HG03571 (cell line): Measurements from ENCODE around the gene FAF1.

Source experiments
- ATAC-seq: cut with Tn5 transposase; IDR thresholded peaks from one replicate; pipeline ENCODE4 v1.9.1; 2021; ENCODE audit not compliant: unreplicated experiment

Gene FAF1

DNA sequence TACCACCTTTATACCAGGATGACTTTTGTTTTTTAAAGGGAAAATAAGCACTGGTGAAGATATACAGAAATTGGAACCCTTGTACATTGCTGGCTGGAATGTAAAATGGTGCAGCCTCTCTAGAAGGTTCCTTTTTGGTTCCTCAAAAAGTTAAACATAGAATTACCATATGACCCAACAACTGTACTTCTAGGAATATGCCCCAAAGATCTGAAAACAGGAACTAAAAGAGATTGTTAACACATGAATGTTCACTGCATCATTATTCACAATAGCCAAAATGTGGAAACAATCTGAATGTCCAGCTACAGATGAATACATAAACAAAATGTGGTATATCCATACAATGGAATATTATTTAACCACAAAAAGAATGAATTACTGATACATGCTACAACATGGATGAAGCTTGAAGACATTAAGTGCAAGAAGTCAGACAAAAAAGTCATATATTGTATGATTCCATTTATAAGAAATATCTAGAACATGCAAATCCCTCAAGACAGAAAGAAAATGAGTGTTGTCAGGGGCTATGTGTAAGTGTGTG, 452.0 kb downstream of the FAF1 start:
- ATAC-seq, result no peak

DNA sequence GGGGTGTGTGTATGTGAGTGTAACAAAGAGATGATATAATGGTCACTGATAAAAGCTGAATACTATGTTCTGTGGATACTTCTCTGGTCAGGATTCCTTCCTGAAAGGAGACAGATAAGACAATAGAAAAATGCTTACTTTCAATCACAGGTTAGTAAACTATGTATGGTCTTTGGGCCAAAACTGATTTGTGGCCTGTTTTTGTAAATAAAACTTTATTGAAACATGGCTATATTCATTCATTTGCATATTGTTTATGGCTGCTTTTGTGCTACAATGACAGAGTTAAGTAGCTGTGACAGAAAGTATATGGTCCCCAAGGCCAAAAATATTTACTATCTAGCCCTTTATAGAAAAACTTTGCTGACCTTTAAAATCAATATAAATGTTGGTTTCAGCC, 454.6 kb downstream of the FAF1 start:
- ATAC-seq, result no peak

DNA sequence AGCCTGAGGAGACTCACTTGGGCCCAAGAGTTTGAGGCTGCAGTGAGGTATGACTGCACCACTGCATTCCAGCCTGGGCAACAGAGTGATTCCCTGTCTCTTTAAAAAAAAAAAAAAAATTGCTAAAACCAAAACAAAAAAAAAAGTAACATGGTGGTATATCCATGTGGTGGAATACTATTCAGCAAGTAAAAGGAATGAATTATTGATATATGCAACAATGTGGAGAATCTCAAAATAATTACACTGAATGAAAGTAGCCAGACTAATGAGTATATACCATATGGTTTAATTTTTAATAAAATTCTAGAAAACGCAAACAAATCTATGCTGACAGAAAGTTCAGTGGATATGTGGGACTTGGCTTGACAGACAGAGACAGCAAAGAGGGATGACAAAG, 456.6 kb downstream of the FAF1 start:
- ATAC-seq, result no peak

DNA sequence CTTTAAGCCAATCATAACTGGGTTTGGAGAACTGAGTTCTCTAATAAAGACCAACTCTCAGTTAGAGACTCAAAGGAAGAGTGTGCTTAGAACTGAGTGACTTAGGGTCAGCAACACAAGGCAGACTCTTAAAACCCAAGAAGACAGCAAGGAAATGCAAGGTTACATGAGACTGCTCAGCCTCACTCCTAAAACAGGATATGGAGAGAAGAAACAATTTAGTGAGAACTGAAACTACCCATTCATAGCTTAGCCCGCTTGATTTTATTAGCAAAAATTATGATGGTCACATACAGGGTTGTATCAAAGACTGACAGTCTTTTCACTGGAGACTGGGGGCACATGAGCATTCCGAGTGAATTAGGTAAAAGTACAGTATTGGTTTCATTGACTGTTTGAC, 457.9 kb downstream of the FAF1 start:
- peak; percentile 58 for ATAC-seq

DNA sequence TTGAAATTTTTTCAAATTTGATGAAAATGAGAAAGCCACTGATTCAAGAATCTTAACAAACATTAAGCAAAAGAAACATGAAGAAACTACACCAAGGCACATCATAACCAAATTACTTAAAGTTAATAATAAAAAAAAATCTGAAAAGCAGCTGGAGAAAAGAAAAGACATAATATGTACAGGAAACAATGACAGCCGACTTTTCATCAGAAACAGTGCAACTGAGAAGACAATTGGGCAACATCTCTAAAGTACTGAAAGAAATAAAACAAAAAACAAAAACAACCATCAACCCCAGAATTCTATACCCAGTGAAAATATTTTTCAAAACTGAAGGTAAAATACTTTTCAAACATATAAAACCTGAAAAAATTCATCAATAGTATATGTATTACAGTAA, 463.1 kb downstream of the FAF1 start:
- ATAC-seq, result no peak

DNA sequence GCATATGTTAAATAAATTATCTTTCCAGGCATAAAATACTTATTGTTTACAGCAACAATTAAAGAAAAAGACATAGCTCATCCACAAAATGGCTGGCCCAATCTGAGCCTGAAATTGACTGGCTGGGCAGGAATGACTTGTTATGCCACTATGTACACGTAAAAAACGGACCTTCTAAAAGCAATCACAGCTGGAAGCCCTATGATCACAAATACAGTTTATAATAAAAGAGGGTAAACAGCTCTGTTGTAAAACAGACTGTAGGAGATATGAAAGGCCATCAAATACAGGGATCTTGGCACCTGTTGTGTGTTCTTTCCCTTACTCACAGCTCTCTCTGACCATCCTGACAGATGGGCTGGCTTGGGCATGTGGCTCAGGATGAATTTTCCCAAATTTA, 466.4 kb downstream of the FAF1 start:
- ATAC-seq, result no peak

DNA sequence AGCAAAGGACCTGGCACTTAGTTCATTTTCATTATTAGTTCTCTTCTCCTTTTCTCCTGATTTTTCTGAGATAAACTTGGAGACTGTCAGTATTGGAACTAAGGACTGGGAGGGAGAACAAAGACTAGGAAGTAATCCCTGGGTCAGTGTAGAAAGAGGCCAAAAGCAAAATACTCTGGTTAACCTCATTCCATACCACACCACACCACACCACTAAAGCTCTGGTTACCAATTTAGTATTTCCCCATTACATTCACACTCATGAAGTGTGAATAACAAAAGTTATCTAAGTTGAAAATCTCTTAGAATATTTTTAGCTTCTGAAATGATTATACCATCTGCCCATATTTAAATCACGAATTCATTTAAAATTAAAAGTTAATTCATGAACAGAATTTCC, 467.9 kb downstream of the FAF1 start:
- no peak for ATAC-seq

DNA sequence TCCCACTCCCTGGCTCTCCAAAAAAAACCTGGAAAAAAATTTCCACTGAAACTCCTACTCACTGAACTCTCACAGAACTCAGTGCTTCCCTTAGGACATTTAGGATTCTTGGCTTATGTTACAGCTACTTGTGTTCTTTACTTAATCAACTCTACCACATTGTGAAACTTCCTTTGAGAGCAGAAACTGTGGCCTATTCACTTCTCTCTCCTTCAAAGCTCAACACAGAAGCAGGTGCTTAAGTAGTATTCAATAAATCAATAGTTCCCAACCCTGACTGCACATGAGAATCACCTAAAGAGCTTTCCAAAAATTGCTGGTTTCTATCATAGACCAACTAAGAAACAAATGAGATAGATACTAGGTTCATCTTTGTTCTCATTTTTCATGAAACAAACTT, 468.9 kb downstream of the FAF1 start:
- no peak for ATAC-seq

DNA sequence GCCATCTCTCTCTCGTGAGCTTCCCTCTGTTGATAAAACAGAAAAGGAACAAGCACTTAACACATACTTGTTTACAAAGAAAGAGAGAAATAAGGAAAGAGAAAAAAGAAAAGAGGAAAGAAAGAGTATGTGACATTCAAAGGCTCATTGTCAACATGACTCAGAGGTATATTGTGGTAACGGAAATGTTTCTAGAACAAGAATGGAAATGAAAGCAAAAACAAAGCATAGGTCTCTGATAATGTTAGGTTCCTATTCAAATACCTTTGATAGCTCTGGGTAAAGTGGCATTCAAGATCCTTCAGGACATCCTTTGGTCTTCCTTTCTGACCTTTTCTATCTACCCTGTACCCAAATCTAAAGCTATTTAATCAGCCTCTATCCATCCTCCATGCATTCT, 469.4 kb downstream of the FAF1 start:
- no peak for ATAC-seq

DNA sequence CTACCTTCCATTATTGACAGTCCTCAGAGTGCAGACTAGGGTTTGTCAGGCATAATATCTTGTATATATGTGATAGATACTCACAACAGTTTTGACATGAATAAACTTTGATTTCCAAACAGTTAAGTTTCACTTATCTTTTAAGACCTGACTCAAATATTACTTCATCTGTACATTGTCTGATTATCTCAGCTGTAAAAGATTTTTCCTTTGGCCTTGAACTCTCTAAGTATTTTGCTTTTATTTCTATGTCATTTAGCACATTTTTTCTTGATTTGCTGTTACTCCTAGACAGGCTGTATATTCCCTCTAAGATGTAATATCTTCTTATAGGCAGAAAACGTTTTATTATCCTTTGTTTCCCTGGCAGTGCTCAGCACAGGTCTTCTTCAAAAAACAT, 471.2 kb downstream of the FAF1 start:
- no peak for ATAC-seq

DNA sequence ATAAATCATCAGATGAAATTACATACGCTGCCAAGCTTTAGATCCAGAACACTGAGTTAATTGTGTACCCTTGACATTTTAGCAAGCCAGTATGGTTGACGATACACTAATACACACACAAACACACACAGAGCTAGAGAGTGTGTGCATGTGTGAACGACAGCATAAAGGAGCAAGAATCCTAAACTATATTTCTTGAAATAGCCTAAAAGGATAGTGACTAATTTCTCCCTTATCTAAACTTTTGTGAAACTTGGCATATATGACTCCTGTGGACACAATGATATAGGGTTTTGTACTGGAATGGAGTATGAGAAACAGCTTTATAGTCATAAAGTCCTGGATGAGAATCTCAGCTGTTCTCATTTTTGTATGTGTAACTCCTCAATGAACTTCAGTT, 471.7 kb downstream of the FAF1 start:
- no peak for ATAC-seq

DNA sequence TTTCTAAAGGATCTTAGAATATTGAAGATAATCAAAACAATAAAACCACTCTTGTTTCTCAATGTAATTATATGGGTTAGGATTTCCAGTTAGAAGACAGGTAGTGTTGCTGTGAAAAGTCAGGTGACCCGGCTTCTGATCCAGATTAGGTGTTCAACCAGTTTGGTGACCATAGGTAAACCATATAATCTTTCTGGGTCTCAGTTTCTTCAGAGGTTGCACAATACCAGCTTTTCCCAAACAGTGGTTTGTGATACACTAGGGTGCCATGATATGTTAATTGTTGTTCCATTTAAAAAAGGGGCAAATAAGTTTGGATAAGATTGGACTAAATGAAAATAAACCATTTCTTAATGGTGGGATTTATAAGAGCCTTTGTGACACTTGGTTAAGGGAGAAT, 472.3 kb downstream of the FAF1 start:
- no peak for ATAC-seq

DNA sequence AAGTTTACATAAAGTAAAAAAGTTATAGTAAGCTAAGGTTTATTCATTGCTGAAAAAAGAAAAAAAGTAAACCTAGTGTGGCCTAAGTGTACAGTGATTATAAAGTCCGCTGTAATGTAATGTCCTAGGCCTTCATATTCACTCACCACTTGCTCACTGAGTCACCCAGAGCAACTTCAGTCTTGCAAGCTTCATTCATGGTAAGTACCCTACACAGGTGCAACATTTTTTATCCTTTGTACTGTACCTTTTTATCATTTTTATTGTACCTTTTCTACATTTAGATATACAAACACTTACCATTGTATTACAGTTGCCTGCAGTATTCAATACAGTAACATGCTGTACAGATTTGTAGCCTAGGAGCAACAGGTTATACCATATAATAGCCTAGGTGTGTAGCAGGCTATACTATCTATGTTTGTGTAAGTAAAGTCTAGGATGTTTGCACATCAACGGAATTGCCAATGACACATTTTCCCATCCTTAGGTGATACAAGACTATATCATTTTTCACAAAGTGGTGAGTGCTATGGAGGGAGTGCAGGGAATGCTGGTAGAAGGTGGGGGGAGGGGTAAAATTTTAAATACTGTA, 478.8 kb downstream of the FAF1 start:
- no peak for ATAC-seq

DNA sequence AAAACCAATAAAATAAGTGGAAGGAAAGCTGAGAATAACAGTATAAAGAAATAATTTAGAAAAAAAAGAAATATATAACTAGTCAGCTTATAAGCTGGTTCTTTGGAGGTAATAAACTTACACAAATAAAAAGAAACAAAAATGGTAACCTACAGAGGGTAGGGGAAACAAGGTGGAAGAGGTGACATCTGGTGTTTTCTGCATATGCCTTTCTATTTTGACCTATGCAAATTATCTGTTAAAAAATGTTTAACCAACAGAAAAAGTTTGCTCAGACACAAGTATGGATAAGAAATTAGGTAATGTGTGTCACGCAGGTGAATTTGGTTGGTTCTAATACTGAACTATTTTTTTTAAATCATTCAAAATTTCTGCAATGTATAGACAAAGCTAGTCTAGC, 483.3 kb downstream of the FAF1 start:
- ATAC-seq, result no peak

DNA sequence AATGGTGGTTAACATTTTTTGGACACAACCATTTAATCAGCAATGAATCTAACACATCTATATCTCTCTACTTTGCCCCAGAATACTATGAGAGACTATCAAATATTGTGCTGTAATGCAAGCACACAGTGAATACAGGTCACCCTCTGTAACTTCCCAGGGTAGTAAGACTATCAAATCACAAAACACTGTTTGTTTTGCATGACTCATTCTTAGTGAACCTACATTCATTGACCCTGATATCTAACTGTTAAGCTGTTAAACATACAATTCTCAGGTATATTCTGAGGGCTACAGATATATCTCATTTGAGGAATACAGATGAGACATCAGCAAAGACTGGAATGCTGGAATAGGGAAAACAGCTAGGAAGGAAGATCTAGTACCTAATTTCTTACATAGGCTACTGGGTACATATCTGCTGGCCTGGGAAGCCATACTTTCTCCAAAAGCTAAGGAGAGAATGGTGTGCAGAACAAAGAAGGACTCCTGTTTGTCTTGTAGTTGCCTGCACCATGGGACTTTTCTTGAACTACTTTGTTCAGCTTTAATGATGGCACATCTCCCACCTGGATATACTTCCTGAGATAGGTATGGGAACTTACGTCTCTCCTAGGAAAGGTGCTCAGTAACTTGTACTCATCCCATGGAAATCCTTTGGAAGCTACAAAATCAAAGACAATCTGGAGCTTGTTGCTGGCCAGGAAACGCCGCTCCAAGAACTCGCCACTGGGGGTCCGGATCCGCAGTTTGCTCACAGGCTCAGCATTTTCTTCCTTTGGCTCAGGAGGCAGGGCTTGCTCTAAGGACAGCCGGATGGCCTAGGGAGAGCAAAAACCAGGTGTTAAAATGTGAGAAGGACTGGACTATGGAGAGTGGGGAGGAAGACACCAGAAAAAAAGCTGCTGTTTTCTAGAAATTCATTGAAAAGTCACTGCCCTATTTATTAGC, 484.9 kb downstream of the FAF1 start:
- no peak for ATAC-seq

DNA sequence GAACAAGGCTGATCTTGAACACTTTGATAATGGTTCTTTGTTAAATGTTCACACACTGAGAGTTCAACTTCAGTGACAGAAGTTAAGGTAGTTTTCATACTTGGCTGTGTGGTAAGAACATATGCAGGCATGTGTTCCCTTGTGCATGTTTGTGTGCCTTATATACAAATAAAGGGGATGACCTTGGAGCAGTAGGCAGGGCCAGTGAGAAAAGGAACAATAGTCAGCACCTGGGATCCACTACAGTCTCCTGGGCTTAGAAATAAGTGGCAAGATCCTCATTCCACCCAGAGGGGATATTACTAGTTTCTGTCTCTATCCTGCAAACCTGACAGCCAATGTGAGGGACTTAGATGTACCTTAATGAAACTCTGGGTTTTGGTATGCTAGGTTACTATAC, 486.6 kb downstream of the FAF1 start:
- no peak for ATAC-seq

DNA sequence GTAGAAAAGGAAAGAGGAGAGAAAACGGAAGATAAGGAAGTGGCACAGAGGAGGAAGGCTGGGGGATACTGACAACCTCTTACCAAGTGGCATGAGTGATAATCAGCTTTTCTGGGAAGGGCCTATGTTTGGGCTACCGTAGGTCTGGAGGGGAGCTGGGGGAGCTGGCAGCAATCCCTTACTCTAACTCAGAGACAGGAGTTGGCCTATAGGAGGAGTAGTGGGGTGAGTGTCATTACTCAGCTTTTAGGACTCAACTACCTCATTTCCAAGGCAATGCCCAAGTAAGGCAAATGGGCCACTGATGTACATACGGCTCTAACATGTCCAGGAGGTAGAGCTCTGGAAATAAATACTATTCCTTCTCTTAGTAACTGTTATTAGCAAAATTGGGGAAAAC, 488.1 kb downstream of the FAF1 start:
- ATAC-seq, result no peak

DNA sequence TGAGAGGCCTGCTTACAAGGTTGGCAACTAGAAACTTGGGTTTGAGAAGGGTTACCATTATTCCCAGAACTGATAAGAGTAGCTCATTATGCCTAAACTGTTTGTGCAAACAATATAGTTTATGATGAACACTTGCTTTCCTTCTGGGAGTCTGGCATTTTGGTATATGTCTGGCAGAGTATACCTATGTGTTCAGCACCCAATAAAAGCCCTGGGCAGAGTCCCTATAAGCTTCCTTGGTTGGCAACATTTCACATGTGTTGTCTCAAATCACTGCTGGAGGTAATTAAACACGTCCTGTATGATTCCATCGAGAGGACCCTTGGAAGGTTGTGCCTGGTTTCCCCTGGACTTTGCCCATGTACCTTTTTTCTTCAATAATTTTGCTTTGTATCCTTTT, 497.1 kb downstream of the FAF1 start:
- no peak for ATAC-seq

DNA sequence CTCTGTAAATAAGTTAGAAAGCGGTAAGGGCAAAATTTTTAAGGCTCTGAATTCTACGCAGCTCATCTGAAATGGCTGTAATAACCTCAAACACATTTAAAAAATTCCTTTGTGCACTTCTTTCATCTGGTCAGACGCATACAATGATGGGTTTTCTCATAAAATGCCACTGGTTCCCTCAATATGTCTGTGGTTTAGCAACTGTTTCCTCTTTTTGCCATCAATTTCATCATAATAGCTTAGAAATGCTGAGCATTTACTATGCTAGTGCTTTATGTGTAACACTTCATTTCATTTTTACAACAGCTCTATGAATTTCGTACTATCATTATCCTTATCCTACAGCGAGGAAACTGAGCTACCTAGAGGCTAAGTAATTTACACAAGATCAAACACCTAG, 501.6 kb downstream of the FAF1 start:
- ATAC-seq, result no peak

DNA sequence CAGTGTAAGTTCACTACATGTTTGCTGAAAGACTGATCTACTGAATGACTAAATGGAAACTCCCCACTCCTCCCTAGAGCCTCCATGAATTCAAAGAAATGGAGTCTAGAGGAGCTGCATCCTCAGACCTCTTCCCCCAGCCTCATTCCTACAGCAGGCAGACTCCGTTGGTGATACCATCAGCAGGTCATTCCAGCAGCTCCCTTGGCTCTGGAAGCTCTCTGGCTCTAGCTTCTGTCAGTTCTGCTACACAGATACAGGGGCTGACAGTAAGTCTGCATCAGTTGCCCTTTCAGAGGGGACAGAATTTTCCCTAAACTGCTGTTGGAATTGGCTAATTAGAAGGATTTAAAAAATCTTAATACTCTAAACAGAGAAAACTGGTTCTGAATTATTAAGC, 505.2 kb downstream of the FAF1 start:
- no peak for ATAC-seq

DNA sequence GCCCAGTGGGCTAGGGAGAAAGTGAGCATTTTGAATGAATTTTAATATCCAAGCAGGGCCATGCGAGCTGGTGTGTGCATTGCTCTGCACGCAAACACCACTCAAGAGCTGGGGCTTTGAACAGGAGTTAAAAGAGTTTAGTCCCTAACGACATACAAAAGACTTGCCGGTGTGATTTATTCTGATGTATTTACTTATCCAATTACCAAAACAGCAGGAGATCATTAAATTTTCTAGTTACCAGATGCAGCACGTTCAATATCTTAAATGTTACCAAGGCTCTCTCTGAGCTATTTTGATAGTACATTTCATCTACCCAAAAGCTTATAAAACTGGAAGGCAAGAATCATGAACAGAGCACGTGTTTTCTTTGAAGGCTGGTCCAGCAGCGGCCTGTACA, 506.8 kb downstream of the FAF1 start:
- ATAC-seq, result no peak

DNA sequence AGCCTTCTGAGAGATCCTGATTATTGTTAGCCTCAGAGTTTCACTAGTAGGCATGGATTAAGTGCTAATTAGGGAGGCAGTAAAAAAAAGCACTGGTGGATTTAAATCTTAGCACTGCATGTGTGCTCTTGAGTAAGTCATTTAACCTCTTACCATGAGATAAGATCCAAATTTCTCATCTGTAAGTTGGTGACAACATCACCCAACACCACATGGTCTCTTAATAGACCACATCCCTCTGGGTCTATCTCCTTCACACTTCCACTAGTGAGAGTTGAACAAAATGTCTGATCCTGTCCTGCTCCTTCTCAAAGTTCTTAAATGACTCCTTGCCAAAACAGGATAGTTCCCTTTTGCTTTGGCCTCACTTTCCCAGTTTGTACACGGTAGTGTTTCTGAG, 507.4 kb downstream of the FAF1 start:
- ATAC-seq, result no peak
